ENCODE results near the gene ALDH1A2.

- TF ChIP-seq CTCF (conservative IDR thresholded peaks at IDR 0.05 in 1 of 2, IDR thresholded peaks at IDR 0.05 in 1 of 2; ENCODE audit: extremely low read depth in 1 of 2, insufficient read depth in 1 of 2, low read depth in 1 of 2, low read length in 2 of 2) (no peak), EZH2 (IDR thresholded peaks at IDR 0.05; ENCODE audit: borderline replicate concordance, low read length) (no peak)
These were observed 18.4 kb downstream of the ALDH1A2 start for GRCh38 chr15:58047149-58047548.

Data from mammary epithelial cell (primary cell).